Suppressor macrophage treated with lipopolysaccharide for 1 hour (primary cell): ENCODE measurements around the gene ARHGEF10L.
"Not testable (repeated sequence)": the region's sequence is repeated elsewhere in the genome, so short reads cannot be mapped to it uniquely, and the experiment has no call there.

ENCODE experiments used
- DNase-seq, 3 donors: peaks; one replicate each; pipeline ENCODE4 v3.0.0-alpha.2; 2020 to 2022

The ARHGEF10L gene

GRCh38 chr1:17724150-17724549 is 184.7 kb downstream of the ARHGEF10L start:
- no peak for DNase-seq

GRCh38 chr1:17725084-17725719 is 185.7 kb downstream of the ARHGEF10L start:
- DNase-seq, result no peak

GRCh38 chr1:17725811-17726582 is 186.5 kb downstream of the ARHGEF10L start:
- DNase-seq, result no peak

- DNase-seq, result no peak
Observed at GRCh38 chr1:17728123-17728712, 188.7 kb downstream of the ARHGEF10L start.

- no peak for DNase-seq
Observed at GRCh38 chr1:17729248-17729647, 189.8 kb downstream of the ARHGEF10L start.

GRCh38 chr1:17729909-17730308 is 190.4 kb downstream of the ARHGEF10L start:
- no peak for DNase-seq

GRCh38 chr1:17731460-17731859 is 192.0 kb downstream of the ARHGEF10L start:
- no peak for DNase-seq

GRCh38 chr1:17732475-17732874 is 193.0 kb downstream of the ARHGEF10L start:
- peak in 1 of 3 donors; percentile 17 for DNase-seq

- no peak for DNase-seq
Observed at GRCh38 chr1:17733661-17734060, 194.2 kb downstream of the ARHGEF10L start.

GRCh38 chr1:17734609-17735008 is 195.1 kb downstream of the ARHGEF10L start:
- no peak for DNase-seq

- no peak for DNase-seq
Observed at GRCh38 chr1:17735348-17735747, 195.8 kb downstream of the ARHGEF10L start.

GRCh38 chr1:17735793-17736192 is 196.3 kb downstream of the ARHGEF10L start:
- no peak for DNase-seq

GRCh38 chr1:17736625-17737024 is 197.1 kb downstream of the ARHGEF10L start:
- DNase-seq, result no peak

- DNase-seq, result no peak
Observed at GRCh38 chr1:17739050-17739449, 199.6 kb downstream of the ARHGEF10L start.

GRCh38 chr1:17741052-17741451 is 201.6 kb downstream of the ARHGEF10L start:
- DNase-seq, result no peak

- no peak for DNase-seq
Observed at GRCh38 chr1:17742583-17742982, 203.1 kb downstream of the ARHGEF10L start.

- DNase-seq, result no peak
Observed at GRCh38 chr1:17743008-17743647, 203.6 kb downstream of the ARHGEF10L start.

GRCh38 chr1:17743925-17744324 is 204.4 kb downstream of the ARHGEF10L start:
- no peak for DNase-seq

- DNase-seq, result no peak
Observed at GRCh38 chr1:17744666-17745478, 205.4 kb downstream of the ARHGEF10L start.

GRCh38 chr1:17745479-17745955 is 206.0 kb downstream of the ARHGEF10L start:
- no peak for DNase-seq

GRCh38 chr1:17746281-17746680 is 206.8 kb downstream of the ARHGEF10L start:
- not testable (repeated sequence) for DNase-seq

- no peak for DNase-seq
Observed at GRCh38 chr1:17746920-17747319, 207.4 kb downstream of the ARHGEF10L start.
